Astrocyte (in vitro differentiated cells and primary cell): ENCODE results near the gene ANGEL1.

Experiments
- CTCF ChIP-seq: IDR thresholded peaks from 2 replicates; pipeline ENCODE4 v1.5.1; 2011; ENCODE audit warnings: low read depth, mild to moderate bottlenecking, inconsistent platforms, low read length, moderate library complexity; ENCODE audit not compliant: insufficient read depth
- EZH2 ChIP-seq: IDR thresholded peaks from 2 replicates; pipeline ENCODE4 v1.6.1; 2012; ENCODE audit warnings: mild to moderate bottlenecking, low read length, inconsistent platforms; ENCODE audit not compliant: insufficient read depth

GRCh38 chr14:76763096-76764041 lies 49.3 kb downstream of the ANGEL1 start:
- no peak for TF ChIP-seq EZH2
- no peak for TF ChIP-seq CTCF
